Measurements from ENCODE around the gene NCOA1.
"Not testable (repeated sequence)": the region's sequence is repeated elsewhere in the genome, so short reads cannot be mapped to it uniquely, and the experiment has no call there.

The NCOA1 gene

DNA sequence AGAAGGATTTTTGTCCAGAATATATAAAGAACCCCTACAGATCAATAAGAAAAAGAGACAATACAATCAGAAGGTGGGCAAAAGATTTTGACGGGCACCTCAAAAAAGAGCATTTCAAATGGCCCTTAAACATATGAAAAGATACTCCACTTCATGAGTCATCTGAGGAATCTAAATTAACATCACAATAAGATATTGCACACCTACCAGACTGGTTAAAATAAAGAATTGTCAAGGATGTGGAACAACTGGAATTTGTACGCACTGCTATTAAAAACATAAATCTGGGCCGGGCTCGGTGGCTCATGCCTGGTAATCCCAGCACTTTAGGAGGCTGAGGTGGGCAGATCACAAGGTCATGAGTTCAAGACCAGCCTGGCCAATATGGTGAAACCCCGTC lies 17.0 kb upstream of the NCOA1 start:
- no peak for TF ChIP-seq L3MBTL2 (conservative IDR thresholded peaks at IDR 0.05)
- TF ChIP-seq CTBP1 (IDR thresholded peaks at IDR 0.05; ENCODE audit: borderline replicate concordance), result no peak
- no peak for TF ChIP-seq ELF4 (IDR thresholded peaks at IDR 0.05)
- TF ChIP-seq SP1 (IDR thresholded peaks at IDR 0.05), result no peak
- TF ChIP-seq NFRKB (IDR thresholded peaks at IDR 0.05), result no peak
- TF ChIP-seq ZNF384 (IDR thresholded peaks at IDR 0.05), result no peak
- no peak for TF ChIP-seq LEF1 (IDR thresholded peaks at IDR 0.05; ENCODE audit: borderline replicate concordance)
- no peak for TF ChIP-seq SUZ12 (IDR thresholded peaks at IDR 0.05)
- TF ChIP-seq FOXK2 (IDR thresholded peaks at IDR 0.05), result no peak
- TF ChIP-seq ARNT (IDR thresholded peaks at IDR 0.05), result no peak
- TF ChIP-seq, protein P1, sequence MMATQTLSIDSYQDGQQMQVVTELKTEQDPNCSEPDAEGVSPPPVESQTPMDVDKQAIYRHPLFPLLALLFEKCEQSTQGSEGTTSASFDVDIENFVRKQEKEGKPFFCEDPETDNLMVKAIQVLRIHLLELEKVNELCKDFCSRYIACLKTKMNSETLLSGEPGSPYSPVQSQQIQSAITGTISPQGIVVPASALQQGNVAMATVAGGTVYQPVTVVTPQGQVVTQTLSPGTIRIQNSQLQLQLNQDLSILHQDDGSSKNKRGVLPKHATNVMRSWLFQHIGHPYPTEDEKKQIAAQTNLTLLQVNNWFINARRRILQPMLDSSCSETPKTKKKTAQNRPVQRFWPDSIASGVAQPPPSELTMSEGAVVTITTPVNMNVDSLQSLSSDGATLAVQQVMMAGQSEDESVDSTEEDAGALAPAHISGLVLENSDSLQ (IDR thresholded peaks at IDR 0.05), result no peak
- TF ChIP-seq BHLHE40 (IDR thresholded peaks at IDR 0.05; ENCODE audit: borderline replicate concordance), result no peak
- TF ChIP-seq FOXM1 (IDR thresholded peaks at IDR 0.05; ENCODE audit: borderline replicate concordance), result no peak
- no peak for TF ChIP-seq TARDBP (IDR thresholded peaks at IDR 0.05)
- CTCF ChIA-PET, result interaction anchor here (0.6 kb wide), 1 partner anchor 1968 kb away, joined by 5 read pairs; no protein-coding TSS in a partner anchor
- POLR2A ChIA-PET, result no interaction called here
- DNase-seq (ENCODE audit: extremely low spot score), result no peak

DNA sequence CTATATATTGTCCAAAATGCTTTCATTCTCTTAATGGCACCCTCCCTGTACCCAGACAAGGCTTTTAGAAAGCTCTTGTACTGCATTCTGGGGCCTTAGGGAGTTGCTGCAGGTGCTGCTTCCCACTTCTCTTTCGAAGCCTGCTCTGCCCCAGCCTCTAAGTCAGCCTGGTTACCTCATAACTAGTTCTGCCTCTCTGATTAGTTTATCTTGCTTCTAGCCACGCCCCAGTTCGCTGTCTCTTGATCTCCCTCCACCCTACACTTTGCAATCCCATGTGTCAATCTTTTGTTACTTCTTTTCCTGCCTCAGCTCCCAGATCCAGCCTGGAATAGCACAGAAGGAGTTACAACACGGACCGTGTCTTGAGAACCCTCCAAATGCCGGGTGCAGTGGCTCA lies 13.8 kb upstream of the NCOA1 start:
- POLR2A ChIA-PET, result no interaction called here
- TF ChIP-seq HDGF (IDR thresholded peaks at IDR 0.05; ENCODE audit: borderline replicate concordance) (no peak), NFRKB (IDR thresholded peaks at IDR 0.05) (no peak), FOXA1 (IDR thresholded peaks at IDR 0.05) (no peak), TARDBP (IDR thresholded peaks at IDR 0.05) (no peak), CTBP1 (IDR thresholded peaks at IDR 0.05; ENCODE audit: borderline replicate concordance) (no peak), SUZ12 (IDR thresholded peaks at IDR 0.05) (no peak), LEF1 (IDR thresholded peaks at IDR 0.05; ENCODE audit: borderline replicate concordance) (no peak), SP1 (IDR thresholded peaks at IDR 0.05) (no peak), ARNT (IDR thresholded peaks at IDR 0.05) (no peak), ZNF384 (IDR thresholded peaks at IDR 0.05) (no peak), L3MBTL2 (conservative IDR thresholded peaks at IDR 0.05) (no peak), FOXM1 (IDR thresholded peaks at IDR 0.05; ENCODE audit: borderline replicate concordance) (no peak), ELF4 (IDR thresholded peaks at IDR 0.05) (no peak), BHLHE40 (IDR thresholded peaks at IDR 0.05; ENCODE audit: borderline replicate concordance) (no peak), FOXK2 (IDR thresholded peaks at IDR 0.05) (no peak)
- TF ChIP-seq, protein P1 (IDR thresholded peaks at IDR 0.05), result no peak
- no peak for DNase-seq (ENCODE audit: extremely low spot score)
- CTCF ChIA-PET, result no interaction called here

DNA sequence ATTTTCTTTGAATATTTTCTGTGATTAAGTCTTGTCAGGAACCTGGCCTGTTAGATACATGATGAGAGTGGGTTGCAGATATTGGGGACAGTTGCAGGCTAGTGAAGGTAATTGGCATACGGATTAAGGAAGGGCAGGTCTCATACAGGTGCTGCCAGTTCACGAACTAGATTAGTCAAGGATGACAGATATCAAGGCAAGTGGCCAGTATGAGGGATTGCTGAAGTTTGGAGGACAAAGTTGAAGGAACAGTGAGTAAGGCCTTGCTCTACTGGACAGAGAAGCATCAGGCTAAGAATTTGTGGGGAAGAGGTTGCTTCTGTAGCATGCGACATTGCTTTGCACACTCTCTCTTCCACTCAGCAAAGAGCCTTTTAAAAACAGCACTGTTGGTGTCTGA lies 12.8 kb upstream of the NCOA1 start:
- TF ChIP-seq, protein P1 (IDR thresholded peaks at IDR 0.05), result no peak
- TF ChIP-seq ELF4 (IDR thresholded peaks at IDR 0.05) (no peak), NFRKB (IDR thresholded peaks at IDR 0.05) (no peak), ARNT (IDR thresholded peaks at IDR 0.05) (no peak), ZNF384 (IDR thresholded peaks at IDR 0.05) (no peak), CTBP1 (IDR thresholded peaks at IDR 0.05; ENCODE audit: borderline replicate concordance) (no peak), BHLHE40 (IDR thresholded peaks at IDR 0.05; ENCODE audit: borderline replicate concordance) (no peak), SP1 (IDR thresholded peaks at IDR 0.05) (no peak), FOXK2 (IDR thresholded peaks at IDR 0.05) (no peak), FOXM1 (IDR thresholded peaks at IDR 0.05; ENCODE audit: borderline replicate concordance) (no peak), L3MBTL2 (conservative IDR thresholded peaks at IDR 0.05) (no peak)
- no peak for DNase-seq (ENCODE audit: extremely low spot score)
- CTCF ChIA-PET, result no interaction called here
- POLR2A ChIA-PET, result no interaction called here

DNA sequence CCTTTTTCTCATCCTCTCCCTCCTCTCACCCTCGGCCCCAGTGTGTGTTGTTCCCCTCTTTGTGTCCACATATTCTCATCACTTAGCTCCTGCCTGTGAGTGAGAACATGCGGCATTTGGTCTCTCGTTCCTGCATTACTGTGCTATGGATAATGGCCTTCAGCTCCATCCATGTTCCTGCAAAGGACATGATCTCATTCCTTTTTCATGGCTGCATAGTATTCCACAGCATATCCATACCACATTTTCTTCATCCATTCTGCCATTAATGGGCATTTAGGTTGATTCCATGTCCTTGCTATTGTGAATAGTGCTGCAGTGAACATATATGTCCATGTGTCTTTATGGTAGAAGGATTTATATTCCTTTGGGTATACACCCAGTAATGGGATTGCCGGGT lies 10.8 kb upstream of the NCOA1 start:
- ChIA-PET POLR2A (no interaction called here), CTCF (no interaction called here)
- TF ChIP-seq NFRKB (IDR thresholded peaks at IDR 0.05) (no peak), ARNT (IDR thresholded peaks at IDR 0.05) (no peak), FOXA1 (IDR thresholded peaks at IDR 0.05) (no peak), SUZ12 (IDR thresholded peaks at IDR 0.05) (no peak), TARDBP (IDR thresholded peaks at IDR 0.05) (no peak), ELF4 (IDR thresholded peaks at IDR 0.05) (no peak), HDGF (IDR thresholded peaks at IDR 0.05; ENCODE audit: borderline replicate concordance) (no peak), SP1 (IDR thresholded peaks at IDR 0.05) (no peak), L3MBTL2 (conservative IDR thresholded peaks at IDR 0.05) (no peak)
- DNase-seq (ENCODE audit: extremely low spot score), result no peak

DNA sequence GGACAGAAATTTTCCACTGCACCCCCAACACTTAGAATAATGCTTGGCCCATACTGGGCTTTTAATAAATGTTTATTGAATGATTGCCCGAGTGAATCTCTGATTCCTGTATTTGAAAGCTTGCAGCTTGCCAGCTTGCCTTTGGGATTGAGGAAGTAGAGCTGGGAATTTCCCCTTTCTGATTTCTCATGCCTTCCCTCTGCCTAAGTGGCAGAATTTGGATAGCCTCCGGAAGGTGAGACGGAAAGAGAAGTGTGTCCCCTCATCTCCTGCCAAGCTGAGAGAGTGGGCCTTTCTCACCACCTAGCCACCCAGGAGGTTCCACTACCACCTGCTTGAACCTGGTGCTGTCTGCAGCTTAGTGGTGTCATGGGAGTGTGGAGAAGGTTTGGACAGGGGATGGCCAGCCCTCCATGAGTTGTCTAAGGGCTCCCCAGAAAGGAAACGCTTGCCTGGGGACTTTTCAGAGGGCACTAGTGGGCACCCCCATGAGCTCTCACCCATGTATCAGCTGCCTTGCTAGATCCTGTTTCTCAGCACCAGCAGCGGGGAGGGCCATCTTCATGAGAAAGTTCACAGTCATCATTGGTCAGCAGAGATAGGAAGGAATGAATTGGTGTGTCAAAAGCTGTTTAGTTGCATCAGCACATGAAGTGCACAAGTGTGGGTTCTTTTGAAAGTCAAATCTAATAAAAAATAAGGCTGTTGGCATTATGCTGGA lies 8.6 kb upstream of the NCOA1 start:
- no peak for DNase-seq (ENCODE audit: extremely low spot score)
- TF ChIP-seq FOXK2 (IDR thresholded peaks at IDR 0.05) (no peak), ZNF384 (IDR thresholded peaks at IDR 0.05) (no peak), L3MBTL2 (conservative IDR thresholded peaks at IDR 0.05) (no peak), LEF1 (IDR thresholded peaks at IDR 0.05; ENCODE audit: borderline replicate concordance) (no peak), ELF4 (IDR thresholded peaks at IDR 0.05) (no peak), ARNT (IDR thresholded peaks at IDR 0.05) (no peak), BHLHE40 (IDR thresholded peaks at IDR 0.05; ENCODE audit: borderline replicate concordance) (no peak), FOXA1 (IDR thresholded peaks at IDR 0.05) (no peak), TARDBP (IDR thresholded peaks at IDR 0.05) (no peak), FOXM1 (IDR thresholded peaks at IDR 0.05; ENCODE audit: borderline replicate concordance) (no peak), NFRKB (IDR thresholded peaks at IDR 0.05) (no peak), HDGF (IDR thresholded peaks at IDR 0.05; ENCODE audit: borderline replicate concordance) (no peak), SP1 (IDR thresholded peaks at IDR 0.05) (no peak)
- CTCF ChIA-PET, result no interaction called here
- POLR2A ChIA-PET, result no interaction called here

DNA sequence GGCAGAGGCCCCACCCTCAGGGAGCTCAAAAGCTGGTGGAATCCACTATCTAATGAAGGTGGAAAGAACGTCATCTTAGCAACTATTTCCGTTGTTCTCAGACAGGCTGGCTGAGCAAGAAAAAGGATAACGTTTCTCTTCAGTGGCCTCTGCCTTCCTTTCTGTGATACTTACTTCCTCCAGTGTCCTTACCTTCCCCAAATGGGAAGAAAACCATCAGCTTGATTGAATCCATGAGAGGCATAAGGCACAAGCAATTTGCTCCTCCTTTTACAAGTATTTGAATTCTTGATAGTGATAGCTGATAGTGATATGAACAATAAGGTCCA lies 8.1 kb upstream of the NCOA1 start:
- DNase-seq (ENCODE audit: extremely low spot score), result no peak

DNA sequence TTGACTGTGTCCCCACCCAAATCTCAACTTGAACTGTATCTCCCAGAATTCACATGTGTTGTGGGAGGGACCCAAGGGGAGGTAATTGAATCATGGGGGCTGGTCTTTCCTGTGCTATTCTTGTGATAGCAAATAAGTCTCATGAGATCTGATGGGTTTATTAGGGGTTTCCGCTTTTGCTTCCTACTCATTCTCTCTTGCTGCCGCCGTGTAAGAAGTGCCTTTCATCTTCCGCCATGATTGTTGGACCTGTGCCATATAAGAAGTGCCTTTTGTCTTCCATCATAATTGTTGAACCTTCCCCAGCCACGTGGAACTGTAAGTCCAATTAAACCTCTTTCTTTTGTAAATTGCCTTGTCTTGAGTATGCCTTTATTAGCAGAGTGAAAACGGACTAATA lies 6.4 kb upstream of the NCOA1 start:
- CTCF ChIA-PET; POLR2A ChIA-PET; DNase-seq (ENCODE audit: extremely low spot score): not testable (repeated sequence)

More for the DNA sequence above, 8.1 kb upstream of the NCOA1 start:
- TF ChIP-seq ELF4 (IDR thresholded peaks at IDR 0.05) (no peak), BHLHE40 (IDR thresholded peaks at IDR 0.05; ENCODE audit: borderline replicate concordance) (no peak), CTBP1 (IDR thresholded peaks at IDR 0.05; ENCODE audit: borderline replicate concordance) (no peak), ARNT (IDR thresholded peaks at IDR 0.05) (no peak), FOXK2 (IDR thresholded peaks at IDR 0.05) (no peak), TARDBP (IDR thresholded peaks at IDR 0.05) (no peak), NFRKB (IDR thresholded peaks at IDR 0.05) (no peak), SUZ12 (IDR thresholded peaks at IDR 0.05) (no peak), FOXA1 (IDR thresholded peaks at IDR 0.05) (no peak), L3MBTL2 (conservative IDR thresholded peaks at IDR 0.05) (no peak), HDGF (IDR thresholded peaks at IDR 0.05; ENCODE audit: borderline replicate concordance) (no peak)
- TF ChIP-seq, protein P1 (IDR thresholded peaks at IDR 0.05), result no peak
- ChIA-PET CTCF (no interaction called here), POLR2A (no interaction called here)

Measured in HEK293T (cell line).